Hepatocyte (in vitro differentiated cells): Measurements from ENCODE around the gene POMGNT2. TPM values are rescaled to one million over a fixed set of nuclear protein-coding genes. Genes with fewer than 3 reads are reported as not detected.
A peak's percentile ranks its signal among the peaks of the same experiment; 100 is the strongest.

Experiments used
- DNase-seq: peaks from one replicate; pipeline ENCODE4 v3.0.0-alpha.2; 2016; ENCODE audit warnings: low spot score
- H2AFZ ChIP-seq: fragments of 200-600 bp; sonication (generic); 2 replicates; pipeline ENCODE4 v1.6.0; 2016; ENCODE audit warnings: antibody characterized with exemption, mild to moderate bottlenecking
- H3K27ac ChIP-seq: fragments of 200-600 bp; sonication (generic); 2 replicates; pipeline ENCODE4 v1.5.1; 2016; ENCODE audit warnings: mild to moderate bottlenecking
- H3K27me3 ChIP-seq: fragments of 200-600 bp; sonication (generic); 2 replicates; pipeline ENCODE4 v1.6.1; 2016
- H3K36me3 ChIP-seq: fragments of 200-600 bp; sonication (generic); replicated peaks from 2 replicates; pipeline ENCODE4 v1.5.1; 2016; ENCODE audit warnings: low read depth; ENCODE audit not compliant: insufficient read depth
- H3K4me1 ChIP-seq: fragments of 200-600 bp; sonication (generic); 2 replicates; pipeline ENCODE4 v1.5.1; 2016; ENCODE audit warnings: mild to moderate bottlenecking, moderate library complexity; ENCODE audit not compliant: insufficient read depth
- H3K4me2 ChIP-seq: fragments of 200-600 bp; sonication (generic); 2 replicates; pipeline ENCODE4 v1.6.0; 2016
- H3K4me3 ChIP-seq: fragments of 200-600 bp; sonication (generic); 2 replicates; pipeline ENCODE4 v1.5.1; 2016; ENCODE audit warnings: mild to moderate bottlenecking
- H3K79me2 ChIP-seq: fragments of 200-600 bp; sonication (generic); 2 replicates; pipeline ENCODE4 v1.6.0; 2017; ENCODE audit warnings: mild to moderate bottlenecking
- H3K9me2 ChIP-seq: fragments of 200-600 bp; sonication (generic); replicated peaks from 2 replicates; pipeline ENCODE4 v1.6.0; 2017; ENCODE audit warnings: mild to moderate bottlenecking; ENCODE audit not compliant: insufficient read depth
- H3K9me3 ChIP-seq: fragments of 200-600 bp; sonication (generic); 2 replicates; pipeline ENCODE4 v1.5.1; 2016; ENCODE audit warnings: low read depth, mild to moderate bottlenecking
- H4K20me1 ChIP-seq: fragments of 200-600 bp; sonication (generic); 2 replicates; pipeline ENCODE4 v1.6.0; 2016; ENCODE audit warnings: mild to moderate bottlenecking; ENCODE audit not compliant: insufficient read depth, poor library complexity, severe bottlenecking
- EZH2 ChIP-seq: fragments of 200-600 bp; sonication (generic); IDR thresholded peaks from 2 replicates; pipeline ENCODE4 v1.6.1; 2016; ENCODE audit warnings: antibody characterized with exemption, mild to moderate bottlenecking, borderline replicate concordance
- EZH2phosphoT487 ChIP-seq: fragments of 200-600 bp; sonication (generic); IDR thresholded peaks from one replicate; pipeline ENCODE4 v1.6.1; 2018; ENCODE audit warnings: antibody characterized with exemption, mild to moderate bottlenecking, low read depth, moderate library complexity; ENCODE audit not compliant: unreplicated experiment, severe bottlenecking
- WGBS: methylation state at CpG from one replicate; pipeline ENCODE4 v1.1.6; 2016; ENCODE audit warnings: low lambda C conversion rate; ENCODE audit errors: missing lambda C conversion rate; 5-methylcytosine and 5-hydroxymethylcytosine counted together
- polyA plus RNA-seq: library from polyadenylated mRNA; unstranded; fragments of >200 nt; fragmentation: Nextera tagmentation; extraction: Ambion mirVana; gene quantifications from 2 replicates; pipeline ENCODE4 v1.2.1, GENCODE V29; 2016
- total RNA-seq: library from RNA; depleted of rRNA; stranded (reverse); fragments of >200 nt; gene quantifications from 2 replicates; pipeline ENCODE4 v1.2.3, GENCODE V29; 2014
- TF ChIP-seq, protein P1 (sequence below): fragments of 200-600 bp; sonication (generic); IDR thresholded peaks from 2 replicates; pipeline ENCODE4 v1.5.1; 2016; ENCODE audit warnings: antibody characterized with exemption, mild to moderate bottlenecking; ENCODE audit not compliant: poor library complexity

The POMGNT2 gene
- total and polyA plus RNA-seq, 2 experiments from 2014 or later, result 27.6 to 45.6 TPM

DNA sequence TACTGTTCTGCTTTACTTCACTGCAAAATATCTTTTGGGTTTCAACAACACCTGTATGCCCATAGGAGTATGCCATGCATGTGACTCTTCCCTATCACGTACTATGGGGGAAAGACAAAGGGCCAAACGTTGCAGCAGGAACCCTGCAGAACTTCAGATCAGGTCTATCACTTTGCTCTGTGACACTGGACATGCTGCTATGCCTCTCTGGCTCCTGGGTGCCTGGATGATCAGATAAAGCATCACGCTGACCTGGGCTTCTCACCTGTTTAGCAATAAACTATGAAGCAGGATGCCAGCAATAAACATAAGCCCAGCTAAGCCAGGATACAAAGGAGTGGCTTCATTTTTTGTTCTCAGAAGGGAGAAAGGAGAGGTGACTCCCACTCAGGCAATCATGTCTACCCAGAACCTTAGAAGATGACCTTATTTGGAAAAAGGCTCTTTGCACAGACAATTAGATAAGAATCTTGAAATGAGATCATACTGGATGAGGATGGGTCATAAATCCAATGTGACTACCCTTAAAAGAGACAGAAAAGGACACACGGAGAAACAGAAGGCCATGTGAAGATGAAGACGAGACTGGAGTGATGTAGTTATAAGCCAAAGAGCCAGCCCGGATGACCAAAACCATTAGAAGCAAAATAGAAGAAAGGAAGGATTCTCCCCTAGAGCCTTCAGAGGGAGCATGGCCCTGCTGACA, 19.3 kb downstream of the POMGNT2 start:
- Histone ChIP-seq H3K27ac (peak overlapping the region; percentile 55), H3K27me3 (no peaks in the 10 kb centered on the region), H3K4me3 (no peak overlapping the region), H3K4me2 (no peak overlapping the region), H3K9me2 (no peaks in the 10 kb centered on the region), H3K79me2 (no peaks in the 10 kb centered on the region), H4K20me1 (no peaks in the 10 kb centered on the region), H3K4me1 (no peaks in the 10 kb centered on the region), H3K9me3 (no peaks in the 10 kb centered on the region), H3K36me3 (no peaks in the 10 kb centered on the region), H2AFZ (no peak overlapping the region)
- 83% methylated on average over 6 of the region's 6 CpGs for WGBS
- TF ChIP-seq, protein P1, sequence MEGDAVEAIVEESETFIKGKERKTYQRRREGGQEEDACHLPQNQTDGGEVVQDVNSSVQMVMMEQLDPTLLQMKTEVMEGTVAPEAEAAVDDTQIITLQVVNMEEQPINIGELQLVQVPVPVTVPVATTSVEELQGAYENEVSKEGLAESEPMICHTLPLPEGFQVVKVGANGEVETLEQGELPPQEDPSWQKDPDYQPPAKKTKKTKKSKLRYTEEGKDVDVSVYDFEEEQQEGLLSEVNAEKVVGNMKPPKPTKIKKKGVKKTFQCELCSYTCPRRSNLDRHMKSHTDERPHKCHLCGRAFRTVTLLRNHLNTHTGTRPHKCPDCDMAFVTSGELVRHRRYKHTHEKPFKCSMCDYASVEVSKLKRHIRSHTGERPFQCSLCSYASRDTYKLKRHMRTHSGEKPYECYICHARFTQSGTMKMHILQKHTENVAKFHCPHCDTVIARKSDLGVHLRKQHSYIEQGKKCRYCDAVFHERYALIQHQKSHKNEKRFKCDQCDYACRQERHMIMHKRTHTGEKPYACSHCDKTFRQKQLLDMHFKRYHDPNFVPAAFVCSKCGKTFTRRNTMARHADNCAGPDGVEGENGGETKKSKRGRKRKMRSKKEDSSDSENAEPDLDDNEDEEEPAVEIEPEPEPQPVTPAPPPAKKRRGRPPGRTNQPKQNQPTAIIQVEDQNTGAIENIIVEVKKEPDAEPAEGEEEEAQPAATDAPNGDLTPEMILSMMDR, result no peak
- TF ChIP-seq EZH2 (no peak), EZH2phosphoT487 (no peak)
- DNase-seq, result no peak

DNA sequence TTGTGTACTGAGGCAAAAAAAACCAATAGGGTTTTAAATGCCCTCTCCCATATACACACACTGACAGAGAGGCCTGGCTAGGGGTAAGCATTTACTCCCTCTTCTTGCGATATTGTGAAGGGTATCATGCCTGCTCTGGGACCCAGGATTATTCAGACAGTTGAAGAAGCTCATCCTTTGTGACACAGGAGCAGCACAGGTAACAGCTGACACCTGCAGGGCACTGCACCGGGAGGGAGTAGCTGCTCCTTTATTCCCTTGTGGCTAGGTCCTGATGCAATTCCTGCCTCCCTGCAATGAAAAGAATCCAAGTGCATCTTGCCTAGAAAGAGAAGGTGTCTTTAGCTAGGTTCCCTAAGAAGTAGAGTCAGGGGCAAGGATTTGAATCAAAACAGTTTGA, 23.4 kb downstream of the POMGNT2 start:
- H3K9me3 ChIP-seq, result no peaks in the 10 kb centered on the region
- no peak overlapping the region for H2AFZ ChIP-seq
- TF ChIP-seq, protein P1, result no peak
- TF ChIP-seq EZH2 (no peak), EZH2phosphoT487 (no peak)
- no peaks in the 10 kb centered on the region for H3K9me2 ChIP-seq
- WGBS, result 94% methylated on average over 2 of the region's 2 CpGs
- H3K36me3 ChIP-seq, result no peaks in the 10 kb centered on the region
- no peaks in the 10 kb centered on the region for H3K4me1 ChIP-seq
- H3K4me3 ChIP-seq, result no peak overlapping the region
- no peaks in the 10 kb centered on the region for H3K27me3 ChIP-seq
- H4K20me1 ChIP-seq, result no peaks in the 10 kb centered on the region
- H3K4me2 ChIP-seq, result no peak overlapping the region
- H3K79me2 ChIP-seq, result no peaks in the 10 kb centered on the region
- H3K27ac ChIP-seq, result no peak overlapping the region
- DNase-seq, result no peak

- no peaks in the 10 kb centered on the region for H4K20me1 ChIP-seq
- 85% methylated on average over 5 of the region's 5 CpGs for WGBS
- H2AFZ ChIP-seq, result no peak overlapping the region
- no peak overlapping the region for H3K4me2 ChIP-seq
- H3K79me2 ChIP-seq, result no peaks in the 10 kb centered on the region
- H3K9me3 ChIP-seq, result no peaks in the 10 kb centered on the region
- H3K9me2 ChIP-seq, result no peaks in the 10 kb centered on the region
- TF ChIP-seq EZH2 (no peak), EZH2phosphoT487 (no peak)
- TF ChIP-seq, protein P1, result no peak
- H3K4me1 ChIP-seq, result no peaks in the 10 kb centered on the region
- H3K4me3 ChIP-seq, result no peak overlapping the region
- no peak for DNase-seq
- H3K36me3 ChIP-seq, result no peaks in the 10 kb centered on the region
- no peaks in the 10 kb centered on the region for H3K27me3 ChIP-seq
- no peak overlapping the region for H3K27ac ChIP-seq
Measured at GRCh38 chr3:43081796-43082195, 24.1 kb downstream of the POMGNT2 start.
